Glutamatergic neuron (in vitro differentiated cells): Measurements from ENCODE around the gene SIK3. TPM values are rescaled to one million over a fixed set of nuclear protein-coding genes. Genes with fewer than 3 reads are reported as not detected.

Source experiments
- DNase-seq: peaks from one replicate; pipeline ENCODE4 v3.0.0; 2022
- H3K27ac Mint-ChIP-seq: one replicate; pipeline ENCODE4 v1.8.0; 2020; ENCODE audit warnings: mild to moderate bottlenecking, mixed read lengths, inconsistent platforms; ENCODE audit not compliant: unreplicated experiment
- H3K27me3 Mint-ChIP-seq: one replicate; pipeline ENCODE4 v1.8.0; 2020; ENCODE audit warnings: mild to moderate bottlenecking, moderate library complexity, mixed read lengths, inconsistent platforms; ENCODE audit not compliant: unreplicated experiment
- H3K36me3 Mint-ChIP-seq: one replicate; pipeline ENCODE4 v1.8.0; 2020; ENCODE audit warnings: mild to moderate bottlenecking, mixed read lengths, inconsistent platforms; ENCODE audit not compliant: unreplicated experiment
- H3K4me1 Mint-ChIP-seq: one replicate; pipeline ENCODE4 v1.8.0; 2020; ENCODE audit warnings: mild to moderate bottlenecking, low read depth, mixed read lengths, inconsistent platforms; ENCODE audit not compliant: unreplicated experiment
- H3K4me3 Mint-ChIP-seq: one replicate; pipeline ENCODE4 v1.8.0; 2020; ENCODE audit warnings: mild to moderate bottlenecking, mixed read lengths, inconsistent platforms; ENCODE audit not compliant: unreplicated experiment
- H3K9me3 Mint-ChIP-seq: one replicate; pipeline ENCODE4 v1.8.0; 2020; ENCODE audit warnings: mild to moderate bottlenecking, moderate library complexity, mixed read lengths, inconsistent platforms; ENCODE audit not compliant: unreplicated experiment
- CTCF ChIP-seq: fragments of 200-600 bp; sonication (generic); IDR thresholded peaks from one replicate; pipeline ENCODE4 v1.5.0; 2021; ENCODE audit not compliant: partially characterized antibody, unreplicated experiment
- total RNA-seq: library from RNA; stranded (reverse); fragmentation: NEBNext Ultra II Directional; extraction: Animal tissue kit (Norgen Biotek cat#: 25700); gene quantifications from one replicate; pipeline ENCODE4 v1.2.1, GENCODE V29; 2021; ENCODE audit not compliant: unreplicated experiment

Gene SIK3
- total RNA-seq, 1 donor from 2014 or later, result 22.2 TPM

DNA sequence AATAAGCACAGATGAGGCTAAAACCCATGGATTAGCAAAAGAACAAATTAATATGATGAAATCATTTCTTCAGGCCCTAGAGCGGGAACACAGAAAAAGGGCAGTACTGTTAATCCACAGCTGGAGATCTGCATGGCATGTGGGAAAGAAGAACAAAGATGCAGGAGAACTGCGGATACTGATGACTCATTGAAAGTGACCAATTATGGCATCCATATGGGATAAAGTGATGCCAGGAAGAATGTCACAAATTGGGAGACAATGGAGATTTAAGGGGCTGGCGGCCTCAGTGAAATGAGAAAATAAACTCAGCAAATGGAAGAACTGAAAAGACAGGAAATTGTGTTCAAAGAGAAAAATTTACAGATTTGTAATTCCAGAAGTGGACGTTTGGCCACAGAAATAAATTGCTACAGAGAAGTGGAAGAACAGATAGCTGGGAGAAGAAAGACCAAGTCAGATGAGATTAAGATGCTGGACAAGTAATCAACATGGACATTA, 39.4 kb downstream of the SIK3 start:
- Mint-ChIP-seq H3K27me3 (no peaks in the 10 kb centered on the region), H3K36me3 (no peaks in the 10 kb centered on the region), H3K4me1 (no peaks in the 10 kb centered on the region), H3K9me3 (no peaks in the 10 kb centered on the region), H3K27ac (no peak overlapping the region), H3K4me3 (no peak overlapping the region)
- TF ChIP-seq CTCF, result no peak
- DNase-seq, result no peak

GRCh38 chr11:117057727-117058126, 40.5 kb downstream of the SIK3 start:
- no peak for DNase-seq
- Mint-ChIP-seq H3K36me3 (no peaks in the 10 kb centered on the region), H3K27ac (no peak overlapping the region), H3K27me3 (no peaks in the 10 kb centered on the region), H3K4me1 (no peaks in the 10 kb centered on the region), H3K4me3 (no peak overlapping the region), H3K9me3 (no peaks in the 10 kb centered on the region)
- no peak for TF ChIP-seq CTCF

- no peak for DNase-seq
- TF ChIP-seq CTCF, result no peak
- H3K4me3 Mint-ChIP-seq, result no peak overlapping the region
- H3K36me3 Mint-ChIP-seq, result no peaks in the 10 kb centered on the region
- no peak overlapping the region for H3K27ac Mint-ChIP-seq
- no peaks in the 10 kb centered on the region for H3K27me3 Mint-ChIP-seq
- no peaks in the 10 kb centered on the region for H3K9me3 Mint-ChIP-seq
- no peaks in the 10 kb centered on the region for H3K4me1 Mint-ChIP-seq
Measured at GRCh38 chr11:117057317-117057716, 40.9 kb downstream of the SIK3 start.

- no peak overlapping the region for H3K27ac Mint-ChIP-seq
- no peak overlapping the region for H3K4me3 Mint-ChIP-seq
- H3K9me3 Mint-ChIP-seq, result no peaks in the 10 kb centered on the region
- no peak for DNase-seq
- TF ChIP-seq CTCF, result no peak
- H3K27me3 Mint-ChIP-seq, result no peaks in the 10 kb centered on the region
- no peaks in the 10 kb centered on the region for H3K4me1 Mint-ChIP-seq
- no peaks in the 10 kb centered on the region for H3K36me3 Mint-ChIP-seq
Measured at GRCh38 chr11:117055469-117055868, 42.8 kb downstream of the SIK3 start.

- no peak overlapping the region for H3K27ac Mint-ChIP-seq
- no peak overlapping the region for H3K4me3 Mint-ChIP-seq
- DNase-seq, result no peak
- H3K27me3 Mint-ChIP-seq, result no peaks in the 10 kb centered on the region
- H3K4me1 Mint-ChIP-seq, result no peaks in the 10 kb centered on the region
- H3K9me3 Mint-ChIP-seq, result no peaks in the 10 kb centered on the region
- TF ChIP-seq CTCF, result no peak
- no peaks in the 10 kb centered on the region for H3K36me3 Mint-ChIP-seq
Measured at GRCh38 chr11:117054382-117054781, 43.8 kb downstream of the SIK3 start.
